HG03469 (cell line): ENCODE results near the gene ANO9.

Source experiments
- ATAC-seq: cut with Tn5 transposase; IDR thresholded peaks from one replicate; pipeline ENCODE4 v1.9.1; 2021; ENCODE audit warnings: mild to moderate bottlenecking, moderate library complexity, moderate number of reproducible peaks; ENCODE audit not compliant: unreplicated experiment

ANO9 gene

DNA sequence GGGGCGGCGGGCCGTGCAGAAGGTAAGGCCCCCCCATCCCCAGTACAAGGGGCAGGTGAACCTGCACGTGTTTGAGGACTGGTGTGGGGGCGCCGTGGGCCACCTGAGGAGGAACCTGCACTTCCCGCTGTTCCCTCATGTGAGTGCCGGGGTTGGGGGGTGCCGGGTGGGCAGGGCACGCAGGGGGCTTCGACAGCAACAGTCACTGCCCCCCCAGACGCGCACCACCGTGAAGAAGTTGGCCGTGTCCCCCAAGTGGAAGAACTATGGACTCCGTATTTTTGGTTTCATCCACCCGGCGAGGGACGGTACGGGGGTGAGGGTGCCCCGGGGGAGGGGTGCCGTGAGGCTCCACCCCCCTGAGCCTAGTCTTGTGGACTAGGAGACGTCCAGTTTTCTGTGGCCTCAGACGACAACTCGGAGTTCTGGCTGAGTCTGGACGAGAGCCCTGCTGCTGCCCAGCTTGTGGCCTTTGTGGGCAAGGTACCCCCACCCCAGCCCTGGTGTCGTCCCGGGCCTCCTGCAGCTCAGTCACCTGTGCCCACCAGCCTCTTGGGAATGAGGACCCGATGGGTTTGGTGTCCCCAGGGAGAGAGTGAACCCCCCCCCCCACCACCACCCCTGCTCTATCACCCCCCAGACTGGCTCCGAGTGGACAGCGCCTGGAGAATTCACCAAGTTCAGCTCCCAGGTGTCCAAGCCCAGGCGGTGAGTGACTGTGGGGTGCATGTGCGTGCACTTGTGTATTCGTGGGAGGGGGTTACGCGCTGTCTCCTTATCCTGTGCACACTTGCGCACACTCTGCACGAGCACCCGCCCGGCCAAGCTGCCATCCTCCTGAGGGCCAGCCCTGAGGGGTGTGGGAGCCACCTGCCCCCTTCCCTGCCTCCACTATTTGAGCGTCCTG, 68.7 kb downstream of the ANO9 start:
- ATAC-seq, result no peak

GRCh38 chr11:371716-372590, 69.9 kb downstream of the ANO9 start:
- ATAC-seq, result no peak

DNA sequence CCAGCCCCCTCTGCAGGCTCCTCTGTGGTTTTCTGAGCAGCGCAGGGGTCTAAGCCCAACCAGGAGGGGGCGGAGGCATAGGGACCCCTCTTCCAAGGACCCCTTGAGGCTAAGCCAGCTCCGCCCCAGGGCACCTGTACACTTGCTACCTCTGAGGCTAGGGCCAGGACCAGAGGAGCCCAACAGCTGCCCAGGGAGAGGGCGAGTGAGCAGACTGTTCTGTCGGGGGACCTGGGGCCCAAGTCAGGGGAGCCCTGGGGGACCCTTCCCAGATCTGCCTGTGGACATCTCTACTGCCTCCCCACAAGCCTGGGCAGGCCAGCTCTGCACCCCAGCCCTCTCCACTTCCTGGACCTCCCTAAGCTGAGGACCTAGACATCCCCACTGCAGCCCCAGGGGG, 70.8 kb downstream of the ANO9 start:
- ATAC-seq, result no peak

DNA sequence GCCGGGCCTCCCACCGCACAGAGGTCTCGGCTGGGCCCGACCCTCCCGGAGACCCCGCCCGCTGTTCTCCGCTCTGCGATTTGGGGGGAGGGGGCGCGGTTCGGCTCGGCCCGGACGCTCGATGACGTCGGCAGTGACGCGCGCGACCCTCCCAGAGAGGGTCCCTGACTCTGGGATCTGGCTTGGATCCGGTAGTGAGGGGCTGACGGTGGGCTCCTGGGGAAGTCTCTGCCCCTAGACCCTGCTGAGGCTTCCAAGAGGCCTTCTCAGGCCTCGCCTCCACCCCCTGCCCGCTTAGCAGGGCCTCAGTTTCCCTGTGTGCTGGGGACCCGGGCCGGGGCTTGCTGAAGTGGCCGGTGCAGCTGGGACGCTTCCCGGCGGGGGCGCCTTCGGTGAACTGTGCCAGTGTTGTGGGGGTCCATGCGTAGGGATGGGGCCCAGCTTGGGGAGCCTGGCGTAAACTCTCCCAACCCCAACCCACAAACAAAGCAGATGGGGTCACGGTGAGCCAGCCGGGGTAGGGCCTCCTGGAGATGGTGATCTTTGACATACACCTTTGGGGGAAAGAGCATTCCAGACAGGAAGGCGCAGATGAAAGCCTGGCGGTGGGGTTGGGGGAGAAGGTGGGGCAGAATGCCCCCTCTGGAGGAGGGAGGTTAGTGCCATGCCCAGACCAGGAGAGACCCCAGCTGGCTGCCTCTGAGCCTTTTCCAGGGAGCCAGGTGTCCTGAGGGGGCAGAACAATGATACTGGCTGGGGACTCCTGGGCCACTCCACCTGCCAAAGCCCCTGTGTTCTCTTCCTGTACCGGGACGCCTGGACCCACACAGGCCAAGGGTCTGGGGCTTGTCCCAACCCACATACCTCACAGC, 71.5 kb downstream of the ANO9 start:
- no peak for ATAC-seq

DNA sequence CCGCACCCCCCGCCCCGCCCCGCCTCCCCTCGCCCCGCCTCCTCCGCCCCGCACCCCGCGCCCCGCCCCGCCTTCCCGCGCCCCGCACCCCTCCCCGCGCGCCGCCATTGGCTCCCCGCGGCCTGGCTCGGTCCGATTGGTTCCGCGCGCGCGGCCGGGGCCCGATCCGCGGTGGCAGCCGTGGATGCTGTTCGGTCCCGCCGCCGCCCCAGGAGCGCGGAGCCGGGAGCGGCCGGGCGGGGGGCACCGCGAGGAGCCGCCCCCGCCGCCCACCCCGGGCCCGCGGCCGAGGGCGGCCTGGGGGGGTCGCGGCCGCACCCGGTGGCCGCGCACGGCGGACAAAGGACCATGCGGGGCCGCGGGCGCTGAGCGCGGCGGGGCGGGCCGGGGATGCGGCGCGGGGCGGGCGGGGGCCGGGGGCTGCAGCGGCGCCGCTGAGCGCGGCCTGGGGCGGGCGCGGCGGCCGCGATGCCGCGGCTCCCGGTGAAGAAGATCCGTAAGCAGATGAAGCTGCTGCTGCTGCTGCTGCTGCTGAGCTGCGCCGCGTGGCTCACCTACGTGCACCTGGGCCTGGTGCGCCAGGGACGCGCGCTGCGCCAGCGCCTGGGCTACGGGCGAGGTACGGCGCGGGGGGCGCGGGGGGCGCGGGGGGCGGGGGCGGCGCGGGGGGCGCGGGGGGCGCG, 72.3 kb downstream of the ANO9 start, which contains the start of gene B4GALNT4:
TSS of gene B4GALNT4 (plus strand) at position 164 of the 683 bp plus-strand sequence. CDS start at position 469, 305 bp downstream.
- ATAC-seq, result no peak

GRCh38 chr11:368414-369335, 73.1 kb downstream of the ANO9 start:
- ATAC-seq, result no peak

DNA sequence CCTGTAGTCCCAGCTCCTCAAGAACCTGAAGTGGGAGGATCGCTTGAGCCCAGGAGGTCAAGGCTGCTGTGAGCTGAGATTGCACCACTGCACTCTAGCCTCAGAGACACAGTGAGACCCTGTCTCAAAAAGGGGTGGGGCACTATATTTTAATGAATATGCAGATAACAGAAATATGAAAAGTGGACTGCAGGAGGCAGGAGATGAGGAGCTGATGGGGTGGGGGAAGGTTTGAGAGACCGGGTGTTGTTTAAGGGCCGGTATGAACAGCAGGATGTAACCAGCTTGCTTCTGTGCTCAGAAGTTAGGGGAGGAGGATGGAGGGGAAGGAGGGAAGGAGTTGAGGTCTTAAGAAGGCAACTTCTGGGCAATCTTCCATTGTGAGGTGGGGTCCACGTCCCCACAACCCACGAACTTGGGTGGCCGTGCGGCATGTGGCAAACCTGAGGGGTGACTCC, 73.8 kb downstream of the ANO9 start:
- no peak for ATAC-seq
